Natural killer cell (primary cell): ENCODE data around the gene ORC6. TPM values are rescaled to one million over a fixed set of nuclear protein-coding genes. Genes with fewer than 3 reads are reported as not detected.

ENCODE experiments used
- ATAC-seq, 3 donors: fragments of 150-1000 bp in 2 of 3; fragments of 200-7000 bp in 1 of 3; cut with Tn5 transposase; 1 replicate in 1 of 3; 2 replicates in 2 of 3; pipeline ENCODE4 v1.10.0; 2021; ENCODE audit warnings: mild to moderate bottlenecking in 2 of 3, moderate library complexity in 2 of 3
- DNase-seq, 2 donors: peaks; one replicate each; pipeline versions ENCODE4 v3.0.0 to v3.0.0-alpha.2; 2013 to 2021; ENCODE audit warnings: mixed read lengths in 1 of 2
- H3K27ac ChIP-seq: one replicate; pipeline ENCODE4 v1.5.1; 2013; ENCODE audit warnings: mild to moderate bottlenecking, low read length
- H3K27me3 ChIP-seq: one replicate; pipeline ENCODE4 v1.6.1; 2013; ENCODE audit warnings: low read length; ENCODE audit not compliant: control insufficient read depth, insufficient read depth
- H3K36me3 ChIP-seq: one replicate; pipeline ENCODE4 v1.6.1; 2013; ENCODE audit warnings: low read length; ENCODE audit not compliant: control insufficient read depth, insufficient read depth
- H3K4me1 ChIP-seq: one replicate; pipeline ENCODE4 v1.6.1; 2013; ENCODE audit warnings: low read length; ENCODE audit not compliant: control insufficient read depth, insufficient read depth
- H3K4me3 ChIP-seq: one replicate; pipeline ENCODE4 v1.5.1; 2013; ENCODE audit warnings: low read length
- H3K9me3 ChIP-seq: one replicate; pipeline ENCODE4 v1.6.1; 2013; ENCODE audit warnings: low read length; ENCODE audit not compliant: control insufficient read depth, insufficient read depth
- H3K27ac Mint-ChIP-seq, 2 donors: one replicate each; pipeline ENCODE4 v1.8.0; 2022; ENCODE audit warnings: mild to moderate bottlenecking in 2 of 2, mixed read lengths in 2 of 2, moderate library complexity in 1 of 2
- H3K27me3 Mint-ChIP-seq, 2 donors: one replicate each; pipeline ENCODE4 v1.8.0; 2022; ENCODE audit warnings: low read depth in 2 of 2, mixed read lengths in 2 of 2
- H3K36me3 Mint-ChIP-seq: one replicate; pipeline ENCODE4 v1.8.0; 2022; ENCODE audit warnings: mixed read lengths
- H3K4me1 Mint-ChIP-seq, 2 donors: one replicate each; pipeline ENCODE4 v1.8.0; 2022; ENCODE audit warnings: mixed read lengths in 2 of 2
- H3K4me3 Mint-ChIP-seq: one replicate; pipeline ENCODE4 v1.8.0; 2022; ENCODE audit warnings: mild to moderate bottlenecking, moderate library complexity, mixed read lengths
- H3K9me3 Mint-ChIP-seq, 2 donors: one replicate each; pipeline ENCODE4 v1.8.0; 2022; ENCODE audit warnings: mixed read lengths in 2 of 2
- CTCF ChIP-seq: fragments of 200-600 bp; IDR thresholded peaks from one replicate; pipeline ENCODE4 v1.8.0; 2022; ENCODE audit warnings: antibody characterized with exemption
- WGBS: methylation state at CpG from one replicate; pipeline ENCODE4 v1.1.7; 2013; ENCODE audit warnings: missing lambda C conversion rate; ENCODE audit not compliant: insufficient coverage; 5-methylcytosine and 5-hydroxymethylcytosine counted together
- intact Hi-C: fragments of 100-400 bp; cut with micrococcal nuclease; formaldehyde crosslinking; loops from one replicate; pipeline ENCODE4 v1.14.2; 2022
- total RNA-seq, 4 donors: library from RNA; stranded (reverse); fragments of 120-200 nt in 1 of 4; gene quantifications; one replicate each; pipeline versions ENCODE4 v1.2.3 to v1.2.4, GENCODE V29; 2013 to 2022

ORC6 gene
- total RNA-seq, 3 donors from 2014 or later (not counting 1 experiment from before 2014, with no cell fraction given) = 2.9 to 11.4 (median 5.9) TPM

GRCh38 chr16:46702030-46702429, 12.6 kb downstream of the ORC6 start:
- no peak overlapping the region for H3K4me3 ChIP-seq
- no peaks in the 10 kb centered on the region for H3K36me3 ChIP-seq
- H3K9me3 ChIP-seq = no peaks in the 10 kb centered on the region
- H3K36me3 Mint-ChIP-seq = no peaks in the 10 kb centered on the region
- ATAC-seq (no peak), DNase-seq (no peak)
- TF ChIP-seq CTCF = no peak
- no peak overlapping the region for H3K4me3 Mint-ChIP-seq
- WGBS = no CpG with 5 or more reads among the region's 2 CpGs
- no peaks in the 10 kb centered on the region for H3K9me3 Mint-ChIP-seq
- H3K27me3 ChIP-seq = no peaks in the 10 kb centered on the region
- no peaks in the 10 kb centered on the region for H3K27me3 Mint-ChIP-seq
- no peak overlapping the region for H3K27ac ChIP-seq
- no peak overlapping the region for H3K27ac Mint-ChIP-seq
- H3K4me1 Mint-ChIP-seq = no peaks in the 10 kb centered on the region
- H3K4me1 ChIP-seq = no peaks in the 10 kb centered on the region
- intact Hi-C loops = no loop called here

- no CpG with 5 or more reads among the region's 1 CpG for WGBS
- no peaks in the 10 kb centered on the region for H3K36me3 ChIP-seq
- DNase-seq (no peak), ATAC-seq (no peak)
- H3K9me3 Mint-ChIP-seq = no peaks in the 10 kb centered on the region
- H3K4me1 Mint-ChIP-seq = no peaks in the 10 kb centered on the region
- H3K27ac ChIP-seq = no peak overlapping the region
- no peaks in the 10 kb centered on the region for H3K9me3 ChIP-seq
- intact Hi-C loops = no loop called here
- H3K36me3 Mint-ChIP-seq = no peaks in the 10 kb centered on the region
- peaks cover 0 to 2% of the 10 kb centered on the region in 2 donors for H3K27me3 Mint-ChIP-seq
- no peak overlapping the region for H3K27ac Mint-ChIP-seq
- no peak for TF ChIP-seq CTCF
- no peaks in the 10 kb centered on the region for H3K4me1 ChIP-seq
- no peaks in the 10 kb centered on the region for H3K27me3 ChIP-seq
- H3K4me3 ChIP-seq = no peak overlapping the region
- H3K4me3 Mint-ChIP-seq = no peak overlapping the region
Observed at GRCh38 chr16:46706642-46707041, 17.2 kb downstream of the ORC6 start.

- Histone ChIP-seq H3K27ac (no peak overlapping the region), H3K27me3 (no peaks in the 10 kb centered on the region), H3K4me1 (peaks cover 4% of the 10 kb centered on the region), H3K9me3 (no peaks in the 10 kb centered on the region), H3K4me3 (no peak overlapping the region), H3K36me3 (no peaks in the 10 kb centered on the region)
- intact Hi-C loops = no loop called here
- WGBS = 43% methylated on average over 3 of the region's 3 CpGs
- H3K27me3 Mint-ChIP-seq = peaks cover 2 to 6% of the 10 kb centered on the region in 2 donors
- TF ChIP-seq CTCF = no peak
- no peak overlapping the region for H3K4me3 Mint-ChIP-seq
- ATAC-seq (no peak), DNase-seq (no peak)
- H3K4me1 Mint-ChIP-seq = no peaks in the 10 kb centered on the region
- no peak overlapping the region for H3K27ac Mint-ChIP-seq
- H3K36me3 Mint-ChIP-seq = no peaks in the 10 kb centered on the region
- H3K9me3 Mint-ChIP-seq = no peaks in the 10 kb centered on the region
Observed at GRCh38 chr16:46709469-46710005, 20.1 kb downstream of the ORC6 start.
